Smooth muscle cell of the coronary artery (primary cell): Measurements from ENCODE around the gene HAAO. TPM values are rescaled to one million over a fixed set of nuclear protein-coding genes. Genes with fewer than 3 reads are reported as not detected.

ENCODE experiments used
- total RNA-seq: library from RNA; depleted of rRNA; stranded (reverse); fragments of >200 nt; gene quantifications from 2 replicates; pipeline ENCODE4 v1.2.3, GENCODE V29; 2014; ENCODE audit warnings: low replicate concordance

Gene HAAO
- 0.38 and 0.47 TPM in 2 replicates for total RNA-seq

GRCh38 chr2:42792583-42793333 lies at the start of gene HAAO:
Gene HAAO (minus strand): TSS chr2:42792583. CDS start chr2:42792536, 47 bp downstream.

GRCh38 chr2:42764096-42764495 lies 28.3 kb downstream of the HAAO start, which contains the start of gene OXER1:
Gene OXER1 (minus strand): TSS chr2:42764135. CDS start chr2:42764062, 73 bp downstream.

Other genes with a start within 250 kb of the HAAO start
- 20.6 and 23.6 TPM in 2 replicates for gene MTA3, start 224.0 kb downstream of the HAAO start, total RNA-seq
- under 0.01 TPM in 2 replicates for gene OXER1, start 28.4 kb downstream of the HAAO start, total RNA-seq